ENCODE measurements around the gene CCDC82.
"Not testable (repeated sequence)": the region's sequence is repeated elsewhere in the genome, so short reads cannot be mapped to it uniquely, and the experiment has no call there.

The CCDC82 gene
- long read RNA-seq, donor 1, full-length matches to known transcripts = 9 of 22 reads
- long read RNA-seq, donor 1, partial matches to known transcripts = 13 of 22 reads
- long read RNA-seq, donor 1, other reads (novel, unspliced or antisense) = 0 of 22 reads
- long read RNA-seq, donor 2, full-length matches to known transcripts = 5 of 5 reads
- long read RNA-seq, donor 2, partial matches to known transcripts = 0 of 5 reads
- long read RNA-seq, donor 2, other reads (novel, unspliced or antisense) = 0 of 5 reads
- long read RNA-seq, donor 3, partial matches to known transcripts = 6 of 11 reads
- long read RNA-seq, donor 3, other reads (novel, unspliced or antisense) = 0 of 11 reads
- long read RNA-seq, donor 4, partial matches to known transcripts = 14 of 23 reads
- long read RNA-seq, donor 4, other reads (novel, unspliced or antisense) = 0 of 23 reads
- long read RNA-seq, donor 5, full-length matches to known transcripts = 6 of 6 reads
- long read RNA-seq, donor 5, partial matches to known transcripts = 0 of 6 reads
- long read RNA-seq, donor 5, other reads (novel, unspliced or antisense) = 0 of 6 reads
- long read RNA-seq, donor 6, partial matches to known transcripts = 18 of 24 reads
- long read RNA-seq, donor 6, other reads (novel, unspliced or antisense) = 0 of 24 reads
- long read RNA-seq, donor 7, full-length matches to known transcripts = 6 of 28 reads
- long read RNA-seq, donor 7, partial matches to known transcripts = 22 of 28 reads
- long read RNA-seq, donor 7, other reads (novel, unspliced or antisense) = 0 of 28 reads
- long read RNA-seq, donor 8, full-length matches to known transcripts = 8 of 17 reads
- long read RNA-seq, donor 8, partial matches to known transcripts = 9 of 17 reads
- long read RNA-seq, donor 8, other reads (novel, unspliced or antisense) = 0 of 17 reads

DNA sequence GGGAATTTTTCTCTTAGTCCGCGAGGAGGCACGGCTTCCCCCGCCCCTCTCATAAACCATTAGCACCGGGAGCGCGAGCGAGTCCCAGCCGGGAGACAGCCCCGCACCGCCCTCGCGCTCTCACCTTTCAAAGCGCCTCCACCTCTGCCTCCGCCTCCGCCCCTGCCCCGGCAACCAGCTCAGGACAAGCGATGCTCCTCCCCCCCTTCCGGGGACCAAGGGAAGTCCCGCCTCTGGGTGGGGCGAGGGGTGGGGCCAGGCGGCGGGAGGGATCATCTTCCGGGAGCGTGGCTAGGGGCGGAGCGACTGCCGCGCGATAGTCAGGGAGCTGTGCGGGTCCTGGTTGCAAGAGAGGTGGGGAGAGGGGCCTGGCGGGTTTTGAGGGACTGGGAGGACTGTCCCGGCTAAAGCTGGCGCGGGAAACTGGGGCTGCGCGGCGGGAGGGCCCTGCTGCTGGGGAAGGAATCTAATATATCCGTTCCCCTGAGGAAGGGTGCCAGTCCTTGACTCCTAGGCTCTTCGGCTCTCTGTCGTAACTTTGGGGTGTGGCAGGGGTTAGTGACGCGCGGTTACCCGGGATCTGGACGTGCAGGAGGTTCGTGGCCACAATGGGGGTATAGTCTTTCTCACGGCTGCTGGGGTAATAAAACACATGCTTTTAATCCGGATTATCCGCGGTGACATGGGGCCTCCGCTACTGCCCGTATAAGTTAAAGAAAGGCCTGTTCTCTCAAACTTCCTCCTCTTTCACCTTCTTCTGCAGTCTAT lies at the start of gene CCDC82, which contains the start of gene JRKL:
TSS of gene CCDC82 (minus strand) at position 193 of the 768 bp plus-strand sequence. CDS start 5,165 bp downstream, outside the sequence.
TSS of gene JRKL (plus strand) at position 294 of the 768 bp plus-strand sequence. CDS start 637 bp downstream, outside the sequence.
- DNase-seq = peak; percentile 95

DNA sequence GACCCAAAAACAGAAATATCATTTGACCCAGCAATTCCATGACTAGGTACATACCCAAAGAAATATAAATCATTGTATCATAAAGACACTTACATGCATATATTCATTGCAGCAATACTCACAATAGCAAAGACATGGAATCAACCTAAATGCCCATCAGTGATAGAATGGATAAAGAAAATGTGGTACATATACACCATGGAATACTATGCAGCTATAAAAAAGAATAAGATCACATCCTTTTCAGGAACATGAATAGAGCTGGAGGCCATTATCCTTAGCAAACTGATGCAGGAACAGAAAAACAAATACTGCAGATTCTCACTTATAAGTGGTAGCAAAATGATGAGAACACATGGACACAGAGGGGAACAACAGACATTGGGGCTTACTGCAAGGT lies 42.9 kb upstream of the CCDC82 start:
- not testable (repeated sequence) for DNase-seq

DNA sequence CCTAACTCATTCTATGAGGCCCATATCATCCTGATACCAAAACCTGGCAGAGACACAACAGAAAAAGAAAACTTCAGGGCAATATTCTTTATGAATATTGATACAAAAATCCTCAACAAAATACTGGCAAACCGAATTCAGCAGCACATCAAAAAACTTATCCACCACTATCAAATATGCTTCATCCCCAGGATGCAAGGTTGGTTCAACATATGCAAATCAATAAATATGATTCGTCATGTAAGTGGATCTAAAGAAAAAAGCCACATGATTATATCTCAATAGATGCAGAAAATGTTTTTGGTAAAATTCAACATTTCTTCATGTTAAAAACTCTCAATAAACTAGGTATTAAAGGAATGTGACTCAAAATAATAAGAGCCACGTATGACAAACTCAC lies 41.0 kb upstream of the CCDC82 start:
- no peak for DNase-seq

DNA sequence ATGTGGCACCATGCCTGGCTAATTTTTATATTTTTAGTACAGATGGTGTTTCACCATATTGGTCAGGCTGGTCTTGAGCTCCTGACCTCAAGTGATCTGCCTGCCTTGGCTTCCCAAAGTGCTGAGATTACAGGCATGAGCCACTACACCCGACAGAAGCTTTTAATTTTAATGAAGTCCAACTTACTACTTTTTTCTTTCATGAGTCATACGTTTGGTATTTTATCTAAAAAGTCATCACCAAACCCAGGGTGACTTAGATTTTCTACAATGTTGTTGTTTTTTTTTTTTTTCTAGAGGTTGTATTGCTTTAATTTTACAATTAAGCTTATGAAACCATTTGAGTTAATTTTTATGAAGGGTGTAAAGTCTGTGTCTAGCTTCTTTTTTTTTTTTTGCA lies 35.0 kb upstream of the CCDC82 start:
- no peak for DNase-seq

DNA sequence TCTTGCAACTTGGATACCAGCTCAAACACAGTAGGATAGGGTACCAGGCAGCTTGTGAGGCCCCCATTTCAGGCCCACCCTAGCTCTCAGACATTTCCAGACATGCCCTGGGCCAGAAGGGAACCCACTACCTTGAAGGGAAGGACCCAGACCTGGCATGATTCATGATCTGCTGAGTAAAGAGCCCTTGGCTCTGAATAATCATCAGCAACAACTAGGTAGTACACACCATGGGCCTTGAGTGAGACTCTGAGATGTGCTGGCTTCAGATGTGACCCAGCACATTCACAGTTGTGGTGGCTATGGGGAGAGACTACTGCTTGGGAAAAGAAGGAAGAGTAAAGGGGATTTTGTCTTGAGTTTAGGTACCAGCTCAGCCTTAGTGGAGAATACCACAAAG lies 23.7 kb upstream of the CCDC82 start:
- no peak for DNase-seq

DNA sequence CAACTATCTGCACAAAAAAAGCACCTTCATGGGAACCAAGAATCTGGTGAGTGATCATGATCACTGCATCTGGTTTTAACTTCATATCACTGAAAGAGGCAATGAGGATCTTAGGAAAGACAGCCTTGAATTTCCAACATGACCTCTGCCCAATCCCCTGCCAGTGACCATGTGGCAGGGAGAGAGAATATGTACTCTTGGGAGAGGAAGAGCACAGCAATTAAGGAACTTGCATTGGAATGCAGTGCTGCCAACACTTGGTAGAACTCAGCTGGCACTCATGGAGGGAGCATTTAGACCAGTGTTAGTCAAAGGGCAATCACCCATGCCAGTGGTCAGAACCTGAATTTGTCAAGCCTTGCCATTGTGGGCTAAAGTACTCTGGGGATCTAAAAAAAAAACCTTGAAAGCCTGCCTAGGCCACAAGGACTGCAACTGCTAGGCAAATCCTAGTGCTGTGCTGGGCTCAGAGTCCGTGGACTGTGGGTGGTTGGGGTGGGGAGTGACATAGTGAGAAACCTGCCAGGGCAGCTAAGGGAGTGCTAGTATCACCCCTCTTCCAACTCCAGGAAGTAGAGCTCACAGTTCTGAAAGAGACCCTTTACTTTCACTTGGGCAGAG lies 23.2 kb upstream of the CCDC82 start:
- DNase-seq = no peak

DNA sequence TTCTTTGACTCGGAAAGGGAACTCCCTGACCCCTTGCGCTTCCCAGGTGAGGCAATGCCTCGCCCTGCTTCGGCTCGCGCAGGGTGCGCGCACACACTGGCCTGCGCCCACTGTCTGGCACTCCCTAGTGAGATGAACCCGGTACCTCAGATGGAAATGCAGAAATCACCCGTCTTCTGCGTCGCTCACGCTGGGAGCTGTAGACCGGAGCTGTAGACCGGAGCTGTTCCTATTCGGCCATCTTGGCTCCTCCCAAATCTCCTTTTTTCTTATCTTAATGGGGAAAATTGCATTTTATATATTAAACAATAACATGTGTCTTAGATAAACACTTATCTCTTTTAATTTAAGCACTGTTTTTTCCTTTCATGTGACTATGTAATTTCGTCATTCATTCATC lies 21.7 kb upstream of the CCDC82 start:
- DNase-seq = not testable (repeated sequence)

DNA sequence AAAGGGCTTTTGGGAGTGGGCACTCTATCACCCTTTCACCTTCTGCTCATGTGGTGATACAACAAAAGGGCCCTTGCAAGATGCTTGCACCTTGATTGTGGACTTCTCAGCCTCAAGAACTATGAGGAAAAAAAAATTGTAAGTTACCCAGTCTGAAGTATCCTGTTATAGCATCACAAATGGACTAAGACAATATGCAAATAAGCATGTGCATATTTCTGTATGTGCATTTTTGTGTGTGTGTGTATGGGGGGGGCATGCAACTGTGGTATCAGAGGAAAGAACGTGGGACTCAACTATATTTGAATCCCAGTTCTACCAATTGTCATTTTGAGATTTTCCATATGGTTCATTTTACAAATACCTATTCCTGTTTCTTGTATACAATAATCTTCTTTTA lies 11.0 kb upstream of the CCDC82 start:
- DNase-seq = no peak

DNA sequence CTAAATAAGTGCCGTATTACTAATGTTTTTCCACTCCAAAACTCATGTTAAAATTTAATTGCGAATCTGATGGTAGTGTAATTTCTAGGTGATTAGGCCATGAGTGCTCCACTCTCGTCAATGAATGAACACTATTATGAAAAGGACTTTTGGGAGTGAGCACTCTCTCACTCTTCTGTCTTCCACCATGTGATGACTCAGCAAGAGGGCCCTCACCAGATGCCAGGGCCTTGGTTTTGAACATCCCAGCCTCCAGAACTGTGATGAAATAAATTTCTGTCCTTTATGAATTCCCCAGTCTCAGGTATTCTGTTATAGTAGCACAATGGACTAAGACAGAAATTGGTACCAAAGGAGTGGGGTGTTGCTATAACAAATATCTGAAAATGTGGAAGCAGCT lies 8.2 kb upstream of the CCDC82 start:
- no peak for DNase-seq

DNA sequence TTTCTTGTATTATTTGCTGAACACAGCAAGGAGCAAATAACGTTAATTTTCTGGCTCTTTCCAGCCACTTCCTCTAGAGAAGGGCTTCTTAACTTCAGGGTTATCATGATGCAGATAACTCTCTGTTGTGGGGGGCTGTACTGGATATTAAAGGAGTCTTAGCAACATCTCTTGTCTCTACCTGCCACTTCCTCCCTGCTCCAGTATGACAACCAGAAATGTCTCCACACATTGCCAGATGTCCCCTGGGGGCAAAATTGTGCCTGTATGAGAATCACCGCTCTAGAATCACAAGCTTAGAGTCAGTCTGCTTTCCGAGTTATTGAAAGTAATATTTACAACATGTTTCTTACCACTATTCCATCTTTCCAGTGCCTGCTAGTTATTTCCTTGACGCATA lies 6.9 kb upstream of the CCDC82 start:
- no peak for DNase-seq

DNA sequence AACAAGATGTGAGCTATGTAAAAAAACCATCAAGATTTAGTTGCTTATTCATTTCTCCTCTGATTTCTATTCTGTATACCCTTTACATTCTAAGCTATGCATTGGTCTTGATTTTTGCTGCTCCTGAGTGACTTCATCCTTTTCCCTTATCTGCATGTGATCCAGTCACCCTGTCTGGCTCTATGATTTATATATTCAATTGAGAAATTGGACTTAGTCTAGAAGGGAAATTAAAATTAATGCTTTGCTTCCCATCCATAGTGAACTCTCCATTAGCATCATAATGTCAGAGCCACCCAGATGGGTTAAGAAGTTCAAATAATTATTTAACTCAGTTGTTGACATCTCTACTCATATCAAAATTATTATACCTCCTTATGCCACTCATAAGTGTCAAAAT lies 5.1 kb upstream of the CCDC82 start:
- no peak for DNase-seq

DNA sequence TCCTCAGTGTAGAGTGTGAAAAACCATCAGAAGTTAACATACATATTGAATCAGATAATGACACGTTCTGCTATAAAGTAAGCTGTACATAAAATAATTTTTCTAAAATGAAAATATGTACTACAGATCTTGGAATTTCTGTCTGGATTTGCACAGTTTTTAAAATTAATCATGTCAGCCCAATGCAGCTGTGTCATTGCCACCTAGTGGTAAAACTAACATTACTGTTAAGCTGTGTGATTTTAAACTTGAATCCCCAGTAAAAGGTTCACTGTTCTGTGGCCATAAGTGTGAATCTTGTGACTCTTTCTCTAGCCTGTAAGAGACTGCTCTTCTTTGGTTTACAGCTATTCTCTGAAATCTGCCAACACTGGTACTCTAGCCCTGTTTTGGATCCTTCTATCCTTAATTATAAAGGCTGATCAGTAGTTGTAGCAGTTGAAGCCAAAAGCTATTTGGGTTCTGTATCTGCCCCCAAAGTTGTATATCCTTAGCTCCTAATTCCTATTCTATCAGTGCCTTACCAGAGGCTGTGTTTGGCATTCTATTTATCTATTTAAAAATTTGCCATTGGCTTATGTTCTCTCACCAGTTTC lies 4.1 kb upstream of the CCDC82 start:
- DNase-seq = no peak

DNA sequence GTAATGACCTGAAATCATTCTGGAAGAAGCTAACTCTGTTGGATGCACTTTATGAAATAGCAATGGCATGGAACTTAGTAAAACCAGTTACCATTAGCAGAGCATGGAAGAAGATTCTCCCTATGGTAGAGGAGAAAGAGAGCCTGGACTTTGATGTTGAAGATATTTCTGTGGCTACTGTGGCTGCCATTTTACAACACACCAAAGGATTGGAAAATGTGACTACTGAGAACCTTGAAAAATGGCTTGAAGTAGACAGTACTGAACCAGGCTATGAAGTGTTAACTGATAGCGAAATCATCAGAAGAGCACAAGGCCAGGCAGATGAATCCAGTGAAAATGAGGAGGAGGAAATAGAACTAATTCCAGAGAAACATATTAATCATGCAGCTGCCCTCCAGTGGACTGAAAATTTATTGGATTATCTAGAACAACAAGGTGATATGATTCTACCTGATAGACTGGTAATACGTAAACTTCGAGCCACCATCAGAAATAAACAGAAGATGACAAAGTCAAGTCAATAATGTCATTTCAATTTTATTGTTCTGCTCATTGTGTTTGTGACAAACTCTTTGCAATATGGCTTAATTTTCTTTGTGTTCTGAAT lies 2.1 kb upstream of the CCDC82 start:
- DNase-seq = no peak

DNA sequence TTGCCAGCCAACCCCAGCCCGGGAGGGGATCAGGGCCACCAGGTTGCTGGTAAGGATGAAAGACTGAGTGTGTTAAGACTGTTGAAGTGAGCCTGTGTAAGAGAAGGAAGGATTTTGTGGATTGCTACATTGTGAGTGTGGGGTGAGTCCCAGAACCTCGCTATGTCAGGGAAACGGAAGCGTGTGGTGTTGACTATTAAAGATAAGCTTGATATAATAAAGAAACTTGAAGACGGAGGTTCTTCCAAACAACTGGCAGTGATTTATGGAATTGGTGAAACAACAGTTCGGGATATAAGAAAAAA lies 728 bp upstream of the CCDC82 start:
- no peak for DNase-seq

DNA sequence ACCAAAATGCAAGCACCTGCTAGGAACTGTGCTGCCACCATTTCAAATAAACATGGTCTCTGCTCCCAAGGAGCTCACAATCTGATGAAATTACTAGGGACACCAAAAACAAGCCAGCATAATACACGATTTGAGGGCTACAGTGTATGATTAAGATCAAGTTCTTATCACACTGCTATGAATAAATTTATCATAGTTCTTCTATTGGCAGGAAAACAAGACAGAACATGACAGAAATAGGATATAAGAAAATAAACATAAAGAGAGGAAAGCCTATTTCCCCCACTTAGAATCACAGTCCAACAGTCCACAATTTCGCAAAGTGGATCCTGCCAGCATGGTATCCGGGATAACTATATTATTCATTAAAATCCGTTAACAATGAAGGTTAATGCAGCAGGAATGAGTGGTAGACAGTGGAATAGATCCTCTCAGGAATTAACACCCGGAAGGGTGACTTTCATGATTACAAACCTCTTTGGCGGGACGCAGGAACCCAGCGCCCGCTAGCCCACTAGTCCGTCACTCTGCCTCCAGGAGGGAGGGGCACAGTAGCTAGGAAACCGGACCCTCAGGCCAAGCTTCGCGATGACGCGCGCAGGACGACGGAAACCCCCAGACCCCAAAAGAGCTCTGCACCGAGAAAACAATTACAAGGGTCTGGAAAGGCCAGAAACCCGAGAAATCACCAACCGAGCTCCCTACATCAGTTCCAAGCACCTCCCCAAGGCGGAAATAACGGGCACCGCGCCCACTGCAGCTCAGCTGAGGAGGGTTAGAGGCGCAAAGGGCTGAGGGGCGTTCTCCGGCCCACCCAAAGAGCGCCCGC lies 607 bp downstream of the CCDC82 start:
- no peak for DNase-seq

DNA sequence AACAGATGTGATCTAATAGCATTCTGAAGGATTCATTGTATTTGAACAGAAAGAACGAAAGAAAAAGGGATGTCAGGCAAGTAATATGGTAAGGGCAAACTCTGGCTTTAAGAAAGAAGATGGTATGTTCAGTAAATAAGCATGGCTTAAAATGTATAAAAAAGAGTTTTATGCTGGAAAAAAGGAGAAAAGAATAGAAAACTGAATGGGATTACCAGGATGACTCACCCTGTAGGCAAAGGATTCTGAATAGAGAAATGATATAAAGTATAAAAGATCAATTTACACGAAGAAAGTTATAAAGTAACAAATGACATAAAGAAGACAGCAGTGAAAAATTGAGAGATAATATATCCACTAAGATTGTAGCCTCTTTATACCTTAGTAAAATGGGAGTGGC lies 4.5 kb downstream of the CCDC82 start:
- no peak for DNase-seq

DNA sequence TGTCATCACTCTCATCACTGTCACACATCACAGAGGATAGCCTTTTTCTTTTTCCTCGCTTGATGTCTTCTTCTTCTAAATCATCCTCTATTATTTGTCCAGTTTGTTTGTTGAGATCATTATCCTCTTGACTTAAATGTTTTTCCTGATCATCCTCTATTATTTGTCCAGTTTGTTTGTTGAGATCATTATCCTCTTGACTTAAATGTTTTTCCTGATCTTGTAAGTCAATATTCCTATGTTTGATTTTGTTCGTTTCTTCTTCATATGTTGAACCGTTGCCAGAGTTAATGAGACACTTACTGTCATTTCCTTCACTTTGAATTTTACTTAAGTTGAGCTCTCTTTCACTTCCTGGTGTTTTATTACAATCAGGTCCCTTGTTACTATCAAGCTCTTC lies 5.6 kb downstream of the CCDC82 start:
- no peak for DNase-seq

DNA sequence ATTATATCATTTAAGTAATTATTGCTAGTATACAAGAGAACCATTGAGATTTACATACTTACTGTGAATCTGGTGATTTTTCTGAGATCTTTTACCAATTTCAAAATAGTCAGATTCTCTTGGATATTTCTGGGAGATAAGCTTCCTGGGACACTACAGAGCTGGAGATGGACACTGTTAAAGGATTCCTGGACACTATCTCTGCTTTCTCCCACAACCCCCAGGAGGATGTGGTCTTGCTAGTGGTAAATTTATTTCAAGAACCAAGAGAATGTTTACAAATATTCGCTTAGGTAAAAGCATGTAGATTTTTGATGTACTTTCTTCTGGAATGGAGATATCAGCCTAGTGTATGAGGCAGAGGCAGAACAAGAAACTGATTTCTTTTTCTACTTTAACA lies 12.9 kb downstream of the CCDC82 start:
- no peak for DNase-seq

DNA sequence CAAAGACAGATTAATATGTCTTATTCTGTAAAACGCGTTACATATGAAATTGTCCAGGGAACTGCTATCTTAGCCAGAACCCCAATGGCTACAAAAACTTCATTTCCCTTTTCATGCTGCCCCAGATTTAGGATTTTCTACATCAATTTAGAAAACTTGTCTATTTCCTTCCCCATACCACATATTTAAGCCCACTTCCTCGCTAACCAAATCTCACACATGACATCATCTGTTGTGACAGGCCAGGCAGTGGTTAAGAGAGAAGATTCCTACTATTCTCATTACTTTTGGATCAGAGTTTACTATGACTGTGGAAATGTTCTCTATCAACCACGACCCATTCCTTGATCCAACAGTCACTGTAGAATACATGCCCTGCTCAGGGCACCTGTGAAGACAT lies 15.9 kb downstream of the CCDC82 start:
- DNase-seq = no peak

DNA sequence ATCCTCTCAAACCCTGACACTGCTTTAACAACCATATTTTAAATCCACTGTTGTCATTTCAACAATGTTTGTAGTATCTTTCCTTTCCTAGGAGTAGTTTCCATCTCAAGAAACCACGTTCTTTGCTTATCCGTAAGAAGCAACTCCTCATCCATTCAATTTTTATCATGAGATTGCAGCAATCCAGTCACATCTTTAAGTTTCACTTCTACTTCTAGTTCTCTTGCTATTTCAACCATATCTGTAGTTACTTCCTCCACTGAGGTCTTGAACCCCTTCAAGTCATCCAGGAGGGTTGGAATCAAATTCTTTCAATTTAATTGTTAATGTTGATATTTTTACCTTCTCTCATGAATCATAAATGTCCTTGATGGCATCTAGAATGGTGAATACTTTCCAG lies 22.4 kb downstream of the CCDC82 start:
- no peak for DNase-seq

DNA sequence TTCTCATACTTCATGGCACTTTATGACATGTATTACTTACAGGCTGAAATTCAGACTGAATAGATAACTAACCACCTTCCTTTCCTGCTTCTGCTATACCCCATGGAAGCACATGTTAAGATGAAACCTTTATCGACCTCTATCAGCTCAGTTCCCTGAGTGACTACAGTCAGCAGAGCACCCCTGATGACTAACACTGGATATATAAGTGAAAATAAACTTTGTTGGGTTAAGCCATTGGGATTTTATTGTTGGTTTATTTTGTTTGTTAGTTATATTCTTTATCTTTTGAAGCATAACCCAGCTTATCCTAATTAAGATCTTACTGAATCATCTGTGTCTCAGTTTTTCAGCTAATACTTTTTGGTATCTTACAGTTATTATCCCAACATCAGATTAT lies 23.7 kb downstream of the CCDC82 start:
- no peak for DNase-seq
